HepG2 (cell line): ENCODE results near the gene UBC. TPM values are rescaled to one million over a fixed set of nuclear protein-coding genes. Genes with fewer than 3 reads are reported as not detected.

Experiments used
- CEBPG ChIP-seq: IDR thresholded peaks from 2 replicates; pipeline ENCODE4 v1.6.1; 2016
- FOXJ3 ChIP-seq: sonication (generic); formaldehyde crosslinking; IDR thresholded peaks from 2 replicates; pipeline ENCODE4 v1.4.0; 2020; ENCODE audit warnings: missing genetic modification reagents, mild to moderate bottlenecking, borderline replicate concordance
- GATAD2A ChIP-seq: IDR thresholded peaks from 2 replicates; pipeline ENCODE4 v1.6.1; 2016
- HDAC1 ChIP-seq: sonication (generic); formaldehyde crosslinking; IDR thresholded peaks from 2 replicates; pipeline ENCODE4 v1.5.1; 2020; ENCODE audit warnings: mild to moderate bottlenecking, missing genetic modification reagents
- HDAC2 ChIP-seq: sonication (generic); formaldehyde crosslinking; IDR thresholded peaks from 2 replicates; pipeline ENCODE4 v1.4.0; 2020; ENCODE audit warnings: missing genetic modification reagents
- HNRNPH1 ChIP-seq: fragments of 200-400 bp; formaldehyde crosslinking; optimal IDR thresholded peaks from 2 replicates; pipeline ENCODE3; 2017; ENCODE audit warnings: mild to moderate bottlenecking, low read depth, low read length
- KLF16 ChIP-seq, 2 experiments: sonication (generic) in 1 of 2; formaldehyde crosslinking in 1 of 2; IDR thresholded peaks; 2 replicates each; pipeline versions ENCODE4 v1.6.1 to v1.8.0; 2016 to 2023; ENCODE audit warnings: missing genetic modification reagents in 2 of 2, missing compliant biosample characterization in 1 of 2
- RXRA ChIP-seq: sonication (generic); formaldehyde crosslinking; IDR thresholded peaks from 2 replicates; pipeline ENCODE4 v1.5.1; 2020; ENCODE audit warnings: missing genetic modification reagents
- SIN3B ChIP-seq: fragments of 150-350 bp; IDR thresholded peaks from 2 replicates; pipeline ENCODE4 v1.6.1; 2014; ENCODE audit warnings: low read length
- SOX6 ChIP-seq, 2 experiments: fragments of 450-650 bp in 1 of 2; sonication (generic) in 1 of 2; formaldehyde crosslinking in 1 of 2; IDR thresholded peaks; 2 replicates each; pipeline versions ENCODE4 v1.4.0 to v1.6.1; 2017 to 2020; ENCODE audit warnings: antibody characterized with exemption in 1 of 2, mild to moderate bottlenecking in 1 of 2, missing genetic modification reagents in 1 of 2
- ZMYM3 ChIP-seq: sonication (generic); formaldehyde crosslinking; IDR thresholded peaks from 2 replicates; pipeline ENCODE4 v1.5.1; 2020; ENCODE audit warnings: mild to moderate bottlenecking, missing genetic modification reagents
- ZNF121 ChIP-seq: sonication (generic); formaldehyde crosslinking; IDR thresholded peaks from 2 replicates; pipeline ENCODE4 v1.5.0; 2020; ENCODE audit warnings: mild to moderate bottlenecking, missing genetic modification reagents
- ZNF160 ChIP-seq: sonication (generic); formaldehyde crosslinking; IDR thresholded peaks from 2 replicates; pipeline ENCODE4 v1.8.0; 2022; ENCODE audit warnings: mild to moderate bottlenecking, inconsistent platforms, missing genetic modification reagents
- ZNF556 ChIP-seq: sonication (generic); formaldehyde crosslinking; IDR thresholded peaks from 2 replicates; pipeline ENCODE4 v1.4.0; 2020; ENCODE audit warnings: mild to moderate bottlenecking, missing genetic modification reagents, borderline replicate concordance
- ZNF629 ChIP-seq: sonication (generic); formaldehyde crosslinking; conservative IDR thresholded peaks from 2 replicates; pipeline ENCODE4 v1.5.0; 2020; ENCODE audit warnings: missing genetic modification reagents
- ZSCAN30 ChIP-seq: sonication (generic); formaldehyde crosslinking; IDR thresholded peaks from 2 replicates; pipeline ENCODE4 v1.5.0; 2020; ENCODE audit warnings: mild to moderate bottlenecking, missing genetic modification reagents
- polyA plus RNA-seq, 8 experiments: library from polyadenylated mRNA; depleted of rRNA in 3 of 8; stranded (reverse) in 7 of 8; unstranded in 1 of 8; fragments of >200 nt; fragmentation: Illumina TruSeq in 4 of 8; extraction: Trizol in 4 of 8; gene quantifications; 2 replicates each; pipeline versions ENCODE4 v1.2.1 to v1.2.3, GENCODE V29; 2011 to 2016; ENCODE audit warnings: low read depth in 4 of 8, missing spikeins in 1 of 8, mixed read lengths in 1 of 8; ENCODE audit not compliant: insufficient read depth in 1 of 8
- total RNA-seq, 5 experiments: library from RNA; depleted of rRNA; stranded (reverse); fragments of >200 nt; fragmentation: Illumina TruSeq; extraction: Trizol; gene quantifications; 2 replicates each; pipeline ENCODE4 v1.2.3, GENCODE V29; 2016; ENCODE audit warnings: low read depth in 1 of 5
- TF ChIP-seq, protein P1 (sequence below): sonication (generic); formaldehyde crosslinking; IDR thresholded peaks from 2 replicates; pipeline ENCODE4 v1.5.0; 2020; ENCODE audit warnings: mild to moderate bottlenecking, missing genetic modification reagents, borderline replicate concordance
- TF ChIP-seq, protein P2 (sequence below): sonication (generic); formaldehyde crosslinking; IDR thresholded peaks from 2 replicates; pipeline ENCODE4 v1.5.0; 2020; ENCODE audit warnings: mild to moderate bottlenecking, missing genetic modification reagents, moderate library complexity
- TF ChIP-seq, protein P3 (sequence below): IDR thresholded peaks from 2 replicates; pipeline ENCODE4 v1.6.1; 2016; ENCODE audit warnings: mild to moderate bottlenecking, missing biosample characterization, missing genetic modification reagents
- TF ChIP-seq, protein P4 (sequence below): sonication (generic); formaldehyde crosslinking; IDR thresholded peaks from 2 replicates; pipeline ENCODE4 v1.4.0; 2020; ENCODE audit warnings: low read depth, mild to moderate bottlenecking, missing genetic modification reagents

The UBC gene
- total and polyA plus RNA-seq, 2 of the 13 experiments (the other 11 are each of a cell fraction or from before 2014, with no cell fraction given): 805 to 1,432 TPM

DNA sequence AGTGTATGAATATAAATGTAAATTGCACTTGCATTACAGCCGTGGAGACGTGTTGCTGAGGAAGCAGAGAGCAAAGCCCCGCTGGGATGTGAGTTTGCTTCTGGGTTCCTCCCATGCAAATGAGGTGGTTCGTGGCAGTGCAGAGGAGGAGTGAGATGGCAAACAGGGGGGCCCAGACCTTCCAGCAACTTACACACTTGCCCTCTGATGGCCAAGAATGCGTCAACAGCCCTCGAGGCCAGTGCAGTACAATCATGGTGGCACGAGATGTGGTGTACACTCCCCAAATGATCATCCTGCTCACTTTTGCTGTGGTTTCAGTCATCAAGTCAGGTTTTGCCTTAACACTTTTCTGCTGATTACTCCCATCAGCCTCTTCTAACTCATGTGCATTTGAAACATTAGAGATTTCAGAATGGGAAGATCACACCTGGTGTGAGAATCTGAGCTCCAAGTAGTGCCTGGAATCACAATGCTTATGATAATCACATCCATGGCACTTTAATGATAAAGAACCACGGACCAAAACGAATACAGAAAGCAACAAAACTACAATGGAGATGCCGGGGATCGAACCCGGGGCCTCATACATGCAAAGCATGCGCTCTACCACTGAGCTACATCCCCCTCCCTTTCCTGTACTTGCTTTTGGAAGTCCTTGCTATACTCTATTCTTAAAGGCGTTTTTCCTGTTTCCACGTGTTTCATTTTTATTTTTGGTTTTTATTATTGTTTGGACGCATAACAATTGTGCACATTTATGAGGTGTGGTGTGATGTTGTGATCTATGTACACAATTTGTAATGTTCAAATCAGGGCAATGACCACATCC, 7.0 kb upstream of the UBC start (continued):
- TF ChIP-seq, protein P1, sequence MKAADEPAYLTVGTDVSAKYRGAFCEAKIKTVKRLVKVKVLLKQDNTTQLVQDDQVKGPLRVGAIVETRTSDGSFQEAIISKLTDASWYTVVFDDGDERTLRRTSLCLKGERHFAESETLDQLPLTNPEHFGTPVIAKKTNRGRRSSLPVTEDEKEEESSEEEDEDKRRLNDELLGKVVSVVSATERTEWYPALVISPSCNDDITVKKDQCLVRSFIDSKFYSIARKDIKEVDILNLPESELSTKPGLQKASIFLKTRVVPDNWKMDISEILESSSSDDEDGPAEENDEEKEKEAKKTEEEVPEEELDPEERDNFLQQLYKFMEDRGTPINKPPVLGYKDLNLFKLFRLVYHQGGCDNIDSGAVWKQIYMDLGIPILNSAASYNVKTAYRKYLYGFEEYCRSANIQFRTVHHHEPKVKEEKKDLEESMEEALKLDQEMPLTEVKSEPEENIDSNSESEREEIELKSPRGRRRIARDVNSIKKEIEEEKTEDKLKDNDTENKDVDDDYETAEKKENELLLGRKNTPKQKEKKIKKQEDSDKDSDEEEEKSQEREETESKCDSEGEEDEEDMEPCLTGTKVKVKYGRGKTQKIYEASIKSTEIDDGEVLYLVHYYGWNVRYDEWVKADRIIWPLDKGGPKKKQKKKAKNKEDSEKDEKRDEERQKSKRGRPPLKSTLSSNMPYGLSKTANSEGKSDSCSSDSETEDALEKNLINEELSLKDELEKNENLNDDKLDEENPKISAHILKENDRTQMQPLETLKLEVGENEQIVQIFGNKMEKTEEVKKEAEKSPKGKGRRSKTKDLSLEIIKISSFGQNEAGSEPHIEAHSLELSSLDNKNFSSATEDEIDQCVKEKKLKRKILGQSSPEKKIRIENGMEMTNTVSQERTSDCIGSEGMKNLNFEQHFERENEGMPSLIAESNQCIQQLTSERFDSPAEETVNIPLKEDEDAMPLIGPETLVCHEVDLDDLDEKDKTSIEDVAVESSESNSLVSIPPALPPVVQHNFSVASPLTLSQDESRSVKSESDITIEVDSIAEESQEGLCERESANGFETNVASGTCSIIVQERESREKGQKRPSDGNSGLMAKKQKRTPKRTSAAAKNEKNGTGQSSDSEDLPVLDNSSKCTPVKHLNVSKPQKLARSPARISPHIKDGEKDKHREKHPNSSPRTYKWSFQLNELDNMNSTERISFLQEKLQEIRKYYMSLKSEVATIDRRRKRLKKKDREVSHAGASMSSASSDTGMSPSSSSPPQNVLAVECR (CRISPR knock-in tag): peak; percentile 39; the same call in 1 of the 2 replicates
- TF ChIP-seq HDAC1: peak; percentile 39; the same call in 1 of the 2 replicates
- 0 out of 2 replicates have a peak, but pooled peaks have one; percentile 57 for TF ChIP-seq ZNF556
- TF ChIP-seq HNRNPH1: peak; percentile 91
- TF ChIP-seq SIN3B: no peak
- TF ChIP-seq ZNF121: no peak
- TF ChIP-seq RXRA (CRISPR knock-in tag): 0 out of 2 replicates have a peak, but pooled peaks have one; percentile 33
- TF ChIP-seq, protein P2, sequence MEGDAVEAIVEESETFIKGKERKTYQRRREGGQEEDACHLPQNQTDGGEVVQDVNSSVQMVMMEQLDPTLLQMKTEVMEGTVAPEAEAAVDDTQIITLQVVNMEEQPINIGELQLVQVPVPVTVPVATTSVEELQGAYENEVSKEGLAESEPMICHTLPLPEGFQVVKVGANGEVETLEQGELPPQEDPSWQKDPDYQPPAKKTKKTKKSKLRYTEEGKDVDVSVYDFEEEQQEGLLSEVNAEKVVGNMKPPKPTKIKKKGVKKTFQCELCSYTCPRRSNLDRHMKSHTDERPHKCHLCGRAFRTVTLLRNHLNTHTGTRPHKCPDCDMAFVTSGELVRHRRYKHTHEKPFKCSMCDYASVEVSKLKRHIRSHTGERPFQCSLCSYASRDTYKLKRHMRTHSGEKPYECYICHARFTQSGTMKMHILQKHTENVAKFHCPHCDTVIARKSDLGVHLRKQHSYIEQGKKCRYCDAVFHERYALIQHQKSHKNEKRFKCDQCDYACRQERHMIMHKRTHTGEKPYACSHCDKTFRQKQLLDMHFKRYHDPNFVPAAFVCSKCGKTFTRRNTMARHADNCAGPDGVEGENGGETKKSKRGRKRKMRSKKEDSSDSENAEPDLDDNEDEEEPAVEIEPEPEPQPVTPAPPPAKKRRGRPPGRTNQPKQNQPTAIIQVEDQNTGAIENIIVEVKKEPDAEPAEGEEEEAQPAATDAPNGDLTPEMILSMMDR (CRISPR knock-in tag): no peak
- TF ChIP-seq, protein P3, sequence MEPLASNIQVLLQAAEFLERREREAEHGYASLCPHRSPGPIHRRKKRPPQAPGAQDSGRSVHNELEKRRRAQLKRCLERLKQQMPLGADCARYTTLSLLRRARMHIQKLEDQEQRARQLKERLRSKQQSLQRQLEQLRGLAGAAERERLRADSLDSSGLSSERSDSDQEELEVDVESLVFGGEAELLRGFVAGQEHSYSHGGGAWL (CRISPR knock-in tag): no peak; the same call in 1 of the 2 replicates
- no peak for TF ChIP-seq SOX6 (IDR thresholded peaks at IDR 0.05)
- TF ChIP-seq SOX6 (CRISPR knock-in tag; IDR thresholded peaks at IDR 0.05): peak; percentile 60; the same call in 1 of the 2 replicates
- TF ChIP-seq ZMYM3: no peak
- TF ChIP-seq ZSCAN30: no peak
- peak; percentile 36; the same call in 1 of the 2 replicates for TF ChIP-seq ZNF629 (CRISPR knock-in tag)
- TF ChIP-seq KLF16 (CRISPR knock-in tag; IDR thresholded peaks at IDR 0.05): peak in 1 of 2 experiments; percentile 69; a peak in 2 of 4 replicates
- TF ChIP-seq, protein P4, sequence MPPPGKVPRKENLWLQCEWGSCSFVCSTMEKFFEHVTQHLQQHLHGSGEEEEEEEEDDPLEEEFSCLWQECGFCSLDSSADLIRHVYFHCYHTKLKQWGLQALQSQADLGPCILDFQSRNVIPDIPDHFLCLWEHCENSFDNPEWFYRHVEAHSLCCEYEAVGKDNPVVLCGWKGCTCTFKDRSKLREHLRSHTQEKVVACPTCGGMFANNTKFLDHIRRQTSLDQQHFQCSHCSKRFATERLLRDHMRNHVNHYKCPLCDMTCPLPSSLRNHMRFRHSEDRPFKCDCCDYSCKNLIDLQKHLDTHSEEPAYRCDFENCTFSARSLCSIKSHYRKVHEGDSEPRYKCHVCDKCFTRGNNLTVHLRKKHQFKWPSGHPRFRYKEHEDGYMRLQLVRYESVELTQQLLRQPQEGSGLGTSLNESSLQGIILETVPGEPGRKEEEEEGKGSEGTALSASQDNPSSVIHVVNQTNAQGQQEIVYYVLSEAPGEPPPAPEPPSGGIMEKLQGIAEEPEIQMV (CRISPR knock-in tag): 0 out of 2 replicates have a peak, but pooled peaks have one; percentile 62
- peak; percentile 66 for TF ChIP-seq GATAD2A (CRISPR knock-in tag)
- TF ChIP-seq ZNF160 (CRISPR knock-in tag): no peak
- peak; percentile 42; the same call in 1 of the 2 replicates for TF ChIP-seq HDAC2 (CRISPR knock-in tag)
- 0 out of 2 replicates have a peak, but pooled peaks have one; percentile 30 for TF ChIP-seq CEBPG (CRISPR knock-in tag)
- no peak for TF ChIP-seq FOXJ3
